ENCODE measurements around the gene MRM2.

MRM2 gene

DNA sequence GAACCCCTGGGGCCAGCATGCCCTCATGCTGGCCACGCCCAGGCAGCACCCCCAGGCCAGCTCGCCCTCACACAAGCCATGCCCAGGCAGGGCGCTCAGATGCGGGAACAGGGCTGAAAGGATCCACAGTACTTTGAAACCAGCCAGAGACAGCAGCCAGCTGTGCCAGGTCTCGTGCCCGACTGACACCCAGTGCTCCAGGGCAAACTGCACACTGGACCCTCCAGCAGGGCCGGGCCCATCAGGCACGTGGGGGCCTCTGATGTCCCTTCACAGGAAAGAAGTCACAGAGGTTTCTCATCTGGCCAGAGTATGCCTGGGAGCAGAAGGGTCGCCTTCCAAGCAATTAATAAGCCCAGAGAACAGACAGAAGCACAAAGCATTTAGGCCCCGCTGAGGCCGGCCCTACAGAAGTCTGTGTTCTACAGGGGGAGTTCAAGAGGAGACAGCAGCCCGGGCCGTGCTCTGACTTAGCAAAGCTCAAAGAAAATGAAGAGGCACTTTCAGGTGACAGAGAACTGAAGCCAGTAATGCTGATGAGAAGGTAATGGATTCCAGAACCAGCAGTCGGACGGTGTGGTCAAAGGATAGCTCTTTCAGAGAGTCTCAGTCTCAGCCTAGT is 30.6 kb downstream of the MRM2 start:
- in situ Hi-C loops (cut with HindIII; ENCODE audit: low pct_unique_long_range_greater_than_20kb, low sequenced_read_pairs), result no loop called here
- no peak for DNase-seq (ENCODE audit: low read depth in 1 of 2, low spot score in 1 of 2)
- no peak for TF ChIP-seq JUND (IDR thresholded peaks at IDR 0.05; ENCODE audit: low read depth)

DNA sequence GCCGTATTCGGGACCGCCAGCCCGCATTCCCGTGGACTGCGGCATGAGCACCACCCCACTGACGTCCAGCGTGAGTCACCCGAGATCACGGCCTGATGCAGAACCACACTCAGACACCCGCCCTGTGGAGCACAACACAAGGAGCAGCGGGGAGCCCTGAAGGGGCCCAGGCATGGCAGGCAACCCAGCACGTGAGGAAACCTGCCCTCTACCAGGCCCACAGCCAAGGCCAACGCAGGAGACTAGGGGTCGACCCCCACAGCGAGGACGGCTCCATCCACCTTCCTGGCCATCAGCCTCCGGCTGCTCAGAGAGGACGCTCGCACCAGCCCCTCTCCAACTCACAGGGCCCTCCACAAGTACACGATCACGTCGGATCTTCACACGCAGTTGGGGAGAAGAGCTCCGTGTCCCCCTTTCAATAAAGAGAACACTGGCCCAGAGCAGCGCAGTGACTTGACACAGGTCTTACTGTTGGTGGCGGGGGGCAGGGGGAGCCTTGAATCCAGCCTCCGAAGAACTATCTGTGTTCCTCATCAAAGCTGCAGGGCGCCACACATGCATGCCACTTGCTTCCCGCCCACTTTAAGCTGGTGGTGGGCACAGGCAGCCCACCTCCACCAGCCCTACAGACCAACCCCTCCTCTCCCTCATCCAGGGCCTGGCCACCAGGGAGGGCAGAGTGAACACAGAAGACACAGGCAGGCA is 31.3 kb downstream of the MRM2 start:
- in situ Hi-C loops (cut with HindIII; ENCODE audit: low pct_unique_long_range_greater_than_20kb, low sequenced_read_pairs), result no loop called here
- DNase-seq (ENCODE audit: low read depth in 1 of 2, low spot score in 1 of 2), result no peak
- TF ChIP-seq JUND (IDR thresholded peaks at IDR 0.05; ENCODE audit: low read depth), result no peak

DNA sequence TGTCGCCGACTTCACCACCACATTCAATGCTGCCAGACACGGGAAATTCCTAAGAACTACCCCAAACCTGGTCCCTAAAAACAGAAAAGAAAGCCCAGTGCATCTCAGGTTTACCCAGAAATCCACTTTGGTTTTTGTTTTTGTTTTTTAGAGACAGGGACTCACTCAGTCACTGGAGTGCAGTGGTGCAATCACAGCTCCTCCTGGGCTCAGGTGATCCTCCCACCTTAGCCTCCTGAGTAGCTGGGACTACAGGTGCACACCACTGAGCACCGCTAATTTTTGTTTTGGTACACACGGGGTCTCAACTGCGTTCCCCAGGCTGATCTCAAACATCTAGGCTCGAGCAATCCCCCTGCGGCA is 32.1 kb downstream of the MRM2 start:
- TF ChIP-seq JUND (IDR thresholded peaks at IDR 0.05; ENCODE audit: low read depth), result no peak
- in situ Hi-C loops (cut with HindIII; ENCODE audit: low pct_unique_long_range_greater_than_20kb, low sequenced_read_pairs), result no loop called here
- DNase-seq (ENCODE audit: low read depth in 1 of 2, low spot score in 1 of 2), result no peak

DNA sequence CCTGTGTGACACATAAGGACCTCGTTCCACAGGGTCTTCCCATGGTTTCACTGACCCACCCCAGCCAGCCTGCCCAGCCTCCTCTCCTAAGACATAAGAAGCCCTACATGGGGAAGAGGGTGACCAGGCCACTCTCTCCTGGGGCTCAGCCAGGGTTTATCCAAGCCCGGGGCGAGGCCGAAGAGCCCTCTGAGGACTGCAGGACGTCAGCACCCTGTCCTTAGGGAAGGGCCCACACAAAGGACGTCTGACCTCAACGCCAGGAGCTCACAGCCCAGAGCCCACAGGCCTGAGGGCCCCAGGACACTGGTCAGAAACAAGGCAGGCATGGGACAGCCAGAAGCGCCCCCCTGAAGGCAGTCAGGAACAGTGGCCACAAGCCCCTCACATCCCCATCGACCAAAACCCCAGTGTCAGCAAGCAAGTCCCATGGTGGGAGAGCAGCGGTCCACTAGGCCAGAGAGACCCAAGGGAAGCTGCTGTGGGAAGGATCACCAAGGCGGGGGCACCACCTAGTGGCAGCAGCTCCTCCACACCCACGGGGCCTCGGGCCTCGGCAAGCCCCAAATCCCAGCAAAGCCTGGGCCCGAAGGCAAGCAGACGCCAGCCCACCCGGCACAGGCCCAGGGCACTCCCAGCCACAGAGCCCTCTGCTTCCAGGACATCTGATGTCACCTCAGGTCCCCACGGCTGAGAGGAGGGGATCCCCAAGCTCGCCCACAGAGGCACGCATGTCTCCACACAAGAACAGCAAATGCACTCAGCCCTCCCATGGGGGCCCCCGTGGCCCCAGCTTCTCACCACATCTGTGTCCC is 32.7 kb downstream of the MRM2 start:
- DNase-seq (ENCODE audit: low read depth in 1 of 2, low spot score in 1 of 2), result peak; percentile 71 to 83
- in situ Hi-C loops (cut with HindIII; ENCODE audit: low pct_unique_long_range_greater_than_20kb, low sequenced_read_pairs), result no loop called here
- TF ChIP-seq JUND (IDR thresholded peaks at IDR 0.05; ENCODE audit: low read depth), result no peak

DNA sequence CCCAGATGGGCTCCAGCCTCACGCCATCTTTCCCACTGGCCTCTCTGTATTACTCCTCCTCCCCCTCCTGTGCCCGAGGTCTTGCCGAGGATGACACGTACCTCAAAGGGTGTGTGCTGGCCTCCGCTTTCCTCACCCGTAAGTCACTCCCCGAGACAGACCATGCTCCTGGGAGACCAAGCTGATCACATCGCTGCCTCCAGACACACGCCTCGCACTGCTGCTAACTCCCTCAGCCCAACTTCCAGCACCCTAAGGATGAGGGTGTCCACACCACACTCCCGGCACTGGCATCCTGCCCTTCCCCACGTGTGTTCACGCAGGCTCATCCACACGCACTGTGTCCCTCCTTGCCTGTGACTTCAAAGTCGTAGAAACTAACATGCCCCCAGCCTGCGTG is 33.3 kb downstream of the MRM2 start:
- TF ChIP-seq JUND (IDR thresholded peaks at IDR 0.05; ENCODE audit: low read depth), result no peak
- DNase-seq (ENCODE audit: low read depth in 1 of 2, low spot score in 1 of 2), result no peak
- in situ Hi-C loops (cut with HindIII; ENCODE audit: low pct_unique_long_range_greater_than_20kb, low sequenced_read_pairs), result no loop called here

DNA sequence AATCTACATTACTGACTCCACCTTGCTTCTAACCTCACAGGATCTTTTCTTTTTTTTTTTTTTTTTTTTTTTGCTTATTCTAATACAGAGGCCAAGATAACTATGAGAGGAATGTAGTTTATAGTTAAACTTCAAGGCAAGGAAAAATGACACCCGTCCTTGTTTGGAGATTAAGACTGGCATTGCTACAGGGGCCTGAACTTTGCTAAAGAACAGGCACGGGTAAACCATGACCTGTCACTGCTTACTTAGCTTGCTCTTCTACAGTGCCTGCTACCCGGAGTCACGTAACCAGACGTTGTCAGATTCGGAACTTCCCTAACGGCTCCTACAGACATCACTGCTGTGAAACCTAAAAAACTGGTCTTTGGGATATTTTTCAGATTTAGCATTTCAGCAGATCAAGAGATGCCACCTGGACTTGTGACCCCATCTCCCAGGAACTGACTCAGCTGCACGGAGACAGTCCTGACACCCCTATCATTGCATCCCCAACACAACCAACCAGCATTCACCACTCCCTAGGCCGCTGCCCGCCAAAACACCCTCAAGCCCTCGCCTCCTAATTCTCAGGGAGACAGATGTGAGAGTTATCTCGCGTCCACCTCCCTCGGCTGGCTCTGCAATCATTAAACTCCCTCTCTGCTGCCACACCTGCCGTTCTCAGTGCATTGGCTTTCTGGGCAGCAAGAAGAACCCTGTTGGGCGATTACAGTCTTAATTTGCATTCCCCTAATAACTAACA is 36.8 kb downstream of the MRM2 start:
- no peak for TF ChIP-seq JUND (IDR thresholded peaks at IDR 0.05; ENCODE audit: low read depth)
- DNase-seq (ENCODE audit: low read depth in 1 of 2, low spot score in 1 of 2), result no peak
- in situ Hi-C loops (cut with HindIII; ENCODE audit: low pct_unique_long_range_greater_than_20kb, low sequenced_read_pairs), result no loop called here

DNA sequence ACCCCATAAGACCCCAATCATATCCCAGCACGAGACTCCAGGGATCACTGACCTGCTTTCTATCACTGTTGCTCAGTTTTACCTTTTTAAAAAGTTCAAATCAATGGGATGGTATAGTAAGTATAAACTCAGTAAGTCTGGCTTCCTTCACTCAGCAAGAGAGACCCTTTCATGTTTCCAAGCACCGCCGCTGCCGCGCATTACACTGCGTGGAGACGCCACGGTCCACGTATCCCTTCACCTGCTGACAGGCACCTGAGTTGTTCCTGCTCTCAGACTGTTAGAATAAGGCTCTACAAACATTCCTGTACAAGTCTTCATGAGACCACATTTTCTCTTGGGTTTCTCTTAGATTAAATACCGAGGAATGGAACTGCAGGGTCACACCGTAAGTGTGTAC is 37.6 kb downstream of the MRM2 start:
- no peak for TF ChIP-seq JUND (IDR thresholded peaks at IDR 0.05; ENCODE audit: low read depth)
- in situ Hi-C loops (cut with HindIII; ENCODE audit: low pct_unique_long_range_greater_than_20kb, low sequenced_read_pairs), result no loop called here
- DNase-seq (ENCODE audit: low read depth in 1 of 2, low spot score in 1 of 2), result no peak

DNA sequence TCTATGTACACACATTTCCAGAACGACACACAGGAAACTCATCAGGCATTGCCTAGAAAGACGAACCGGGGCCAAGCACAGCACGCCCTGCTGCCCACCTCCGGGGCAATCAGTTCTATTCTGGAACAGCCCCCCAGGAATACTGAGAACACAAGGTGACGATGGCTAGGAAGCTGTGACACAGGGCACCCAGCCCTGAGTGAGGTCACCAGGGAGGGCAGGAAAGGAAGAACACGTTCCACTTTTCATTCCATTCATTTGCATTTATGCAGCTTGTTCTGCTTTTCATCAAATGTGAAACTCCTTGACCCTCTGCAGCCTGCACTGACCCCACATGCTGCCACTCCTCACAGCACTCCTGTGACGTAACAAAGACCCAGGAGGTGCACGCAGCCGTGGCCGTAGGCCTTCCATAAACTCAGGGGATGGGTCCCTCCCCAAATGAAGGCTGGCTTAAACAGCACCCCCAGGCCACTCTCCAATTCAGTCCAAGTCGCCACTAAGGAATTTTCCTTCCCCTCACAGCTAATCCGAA is 38.2 kb downstream of the MRM2 start:
- DNase-seq (ENCODE audit: low read depth in 1 of 2, low spot score in 1 of 2), result no peak
- TF ChIP-seq JUND (IDR thresholded peaks at IDR 0.05; ENCODE audit: low read depth), result no peak
- in situ Hi-C loops (cut with HindIII; ENCODE audit: low pct_unique_long_range_greater_than_20kb, low sequenced_read_pairs), result no loop called here

DNA sequence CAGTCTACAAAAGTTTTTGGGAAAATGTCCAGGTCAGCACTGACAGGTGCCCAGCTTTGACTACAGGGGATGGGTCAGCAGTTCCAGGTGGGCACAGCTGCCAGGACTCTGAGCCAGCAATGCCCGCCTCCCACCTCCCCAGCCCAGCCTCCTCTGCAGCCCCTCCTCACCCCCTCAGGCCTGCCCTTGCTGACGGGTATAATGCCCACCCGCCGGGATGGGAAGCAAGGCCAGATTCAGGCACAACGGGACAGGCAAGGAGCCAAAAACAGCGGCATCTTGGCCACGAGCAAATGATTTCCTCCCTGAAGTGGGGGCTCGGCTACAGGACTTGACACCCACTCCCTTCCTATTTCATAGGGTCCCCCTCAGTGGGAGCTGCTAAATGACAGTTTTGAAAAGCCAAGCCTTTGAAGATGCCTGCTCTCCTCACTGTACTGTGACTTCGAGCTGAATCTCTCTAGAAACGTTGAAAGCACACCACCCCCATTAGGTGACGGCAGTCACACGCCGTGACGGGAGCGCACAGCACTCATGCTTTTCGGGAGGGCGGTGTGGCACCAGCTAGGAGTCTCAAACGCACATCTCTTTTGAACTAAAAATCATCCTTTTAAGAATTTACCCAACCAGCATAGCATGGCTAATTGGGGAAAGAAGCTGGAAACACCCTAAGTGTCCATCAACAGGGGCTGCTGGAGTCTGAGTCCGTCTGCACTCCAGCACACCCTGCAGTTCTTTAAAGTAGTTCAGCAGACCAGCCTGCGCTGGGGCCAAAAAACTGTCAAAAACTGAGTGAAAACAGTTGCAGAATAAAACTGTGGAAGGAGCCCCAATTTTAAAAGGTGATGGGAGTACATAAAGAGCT is 38.9 kb downstream of the MRM2 start:
- no peak for TF ChIP-seq JUND (IDR thresholded peaks at IDR 0.05; ENCODE audit: low read depth)
- in situ Hi-C loops (cut with HindIII; ENCODE audit: low pct_unique_long_range_greater_than_20kb, low sequenced_read_pairs), result no loop called here
- no peak for DNase-seq (ENCODE audit: low read depth in 1 of 2, low spot score in 1 of 2)

DNA sequence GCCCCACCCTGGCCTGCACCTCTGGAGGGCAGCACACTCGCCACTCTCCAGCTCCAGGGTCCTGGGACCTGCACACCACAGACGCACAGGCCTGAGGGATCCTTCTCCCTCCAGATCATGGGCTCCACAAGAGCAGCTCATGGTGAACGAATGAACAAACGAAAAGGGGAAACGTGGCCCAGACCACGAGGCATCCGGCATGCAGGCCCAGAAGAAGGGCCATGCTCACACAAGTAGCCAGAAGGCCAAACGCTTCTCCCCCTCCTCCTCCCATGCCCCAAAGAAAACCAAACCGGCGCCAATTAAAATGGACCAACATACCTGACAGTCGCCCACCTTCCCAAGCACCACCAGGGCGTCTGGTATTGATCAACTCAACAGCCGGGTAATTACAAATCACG is 39.6 kb downstream of the MRM2 start:
- no peak for TF ChIP-seq JUND (IDR thresholded peaks at IDR 0.05; ENCODE audit: low read depth)
- in situ Hi-C loops (cut with HindIII; ENCODE audit: low pct_unique_long_range_greater_than_20kb, low sequenced_read_pairs), result no loop called here
- DNase-seq (ENCODE audit: low read depth in 1 of 2, low spot score in 1 of 2), result no peak

DNA sequence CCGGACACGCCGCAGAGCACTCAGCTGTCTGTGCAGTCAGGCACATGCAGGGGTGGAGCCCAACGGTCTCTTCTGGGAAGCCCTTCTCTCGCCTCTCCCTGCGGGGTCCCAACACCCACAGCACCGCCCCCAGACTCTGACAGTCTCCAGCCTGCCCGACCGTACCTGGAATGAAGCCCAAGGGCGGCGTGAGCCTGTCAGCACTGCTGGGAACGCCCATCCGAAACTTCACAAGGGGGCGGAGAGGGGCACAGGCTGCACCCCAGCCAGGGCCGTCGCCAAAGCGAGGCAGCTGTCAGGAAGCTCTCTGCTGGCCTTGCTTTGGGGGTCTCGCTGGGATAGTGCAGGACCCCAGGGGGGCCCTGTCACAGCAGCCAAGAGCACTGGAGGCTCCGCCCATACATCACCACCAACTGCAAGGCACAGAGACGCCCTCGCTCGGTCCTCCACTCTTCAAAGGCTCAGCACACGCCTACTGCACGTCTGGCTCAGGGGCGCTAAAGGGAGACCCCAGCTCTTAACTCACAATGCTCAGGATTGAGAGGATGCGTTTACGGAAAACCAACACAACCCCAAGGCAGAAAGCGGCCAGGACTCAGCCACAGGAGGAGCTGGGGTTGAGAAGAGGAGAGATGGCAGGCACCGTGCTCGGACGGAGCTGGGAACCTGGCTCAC is 40.2 kb downstream of the MRM2 start:
- no peak for TF ChIP-seq JUND (IDR thresholded peaks at IDR 0.05; ENCODE audit: low read depth)
- DNase-seq (ENCODE audit: low read depth in 1 of 2, low spot score in 1 of 2), result no peak

More for the DNA sequence above, 40.2 kb downstream of the MRM2 start:
- in situ Hi-C loops (cut with HindIII; ENCODE audit: low pct_unique_long_range_greater_than_20kb, low sequenced_read_pairs), result no loop called here
